Tibial nerve (tissue), 4 donors: Measurements from ENCODE around the gene PLA2G2E. TPM values are rescaled to one million over a fixed set of nuclear protein-coding genes. Genes with fewer than 3 reads are reported as not detected.

ENCODE experiments used
- DNase-seq, 2 donors: peaks; one replicate each; pipeline ENCODE4 v3.0.0-alpha.2; 2019; ENCODE audit warnings: low spot score in 2 of 2
- H3K27ac ChIP-seq, 4 donors: fragments of 200-600 bp; sonication (generic) in 3 of 4; one replicate each; pipeline ENCODE4 v1.5.1; 2017 to 2019; ENCODE audit warnings: mild to moderate bottlenecking in 1 of 4
- H3K27me3 ChIP-seq, 2 donors: fragments of 200-600 bp; sonication (generic) in 1 of 2; one replicate each; pipeline versions ENCODE4 v1.5.1 to v1.6.0; 2017 to 2019
- H3K36me3 ChIP-seq, 3 donors: fragments of 200-600 bp; sonication (generic); one replicate each; pipeline ENCODE4 v1.5.1; 2018 to 2019
- H3K4me1 ChIP-seq, 4 donors: fragments of 200-600 bp; sonication (generic) in 3 of 4; one replicate each; pipeline ENCODE4 v1.5.1; 2017 to 2019
- H3K4me3 ChIP-seq, 4 donors: fragments of 200-600 bp; sonication (generic) in 3 of 4; one replicate each; pipeline ENCODE4 v1.5.1; 2017 to 2019; ENCODE audit warnings: mild to moderate bottlenecking in 1 of 4, moderate library complexity in 1 of 4
- H3K9me3 ChIP-seq, 4 donors: fragments of 200-600 bp; sonication (generic) in 3 of 4; one replicate each; pipeline ENCODE4 v1.5.1; 2017 to 2019
- CTCF ChIP-seq, 5 experiments: fragments of 200-600 bp in 3 of 5; fragments of 450-650 bp in 2 of 5; sonication (generic) in 3 of 5; IDR thresholded peaks; one replicate each; pipeline ENCODE4 v1.5.1; 2016 to 2019; ENCODE audit warnings: antibody characterized with exemption in 5 of 5, mild to moderate bottlenecking in 3 of 5, moderate library complexity in 2 of 5
- EP300 ChIP-seq, 2 donors: sonication (generic); formaldehyde crosslinking; IDR thresholded peaks; one replicate each; pipeline ENCODE4 v1.6.1; 2017; ENCODE audit warnings: antibody characterized with exemption in 2 of 2, mild to moderate bottlenecking in 1 of 2
- POLR2A ChIP-seq, 2 donors: fragments of 450-650 bp; IDR thresholded peaks; one replicate each; pipeline ENCODE4 v1.6.1; 2017; ENCODE audit warnings: antibody characterized with exemption in 2 of 2, mild to moderate bottlenecking in 2 of 2, moderate library complexity in 2 of 2
- WGBS, 2 donors: methylation state at CpG; one replicate each; pipeline ENCODE4 v1.1.5; 2018; 5-methylcytosine and 5-hydroxymethylcytosine counted together
- total RNA-seq, 4 donors: library from RNA; depleted of rRNA; stranded (reverse); fragments of >200 nt; gene quantifications; one replicate each; pipeline ENCODE4 v1.1.0, GENCODE V29; 2016

The PLA2G2E gene
- not detected for total RNA-seq

- H3K36me3 ChIP-seq, result no peaks in the 10 kb centered on the region
- TF ChIP-seq POLR2A (IDR thresholded peaks at IDR 0.05) (no peak), CTCF (IDR thresholded peaks at IDR 0.05) (no peak), EP300 (IDR thresholded peaks at IDR 0.05) (no peak)
- DNase-seq, result no peak
- H3K4me3 ChIP-seq, result no peak within 1 kb of the TSS
- H3K9me3 ChIP-seq, result no peaks in the 10 kb centered on the region
- H3K27me3 ChIP-seq, result peaks cover 0 to 8% of the 10 kb centered on the region in 2 donors
- no peak within 1 kb of the TSS for H3K27ac ChIP-seq
- 48 to 55% methylated on average over 14 of the region's 14 CpGs for WGBS, 2 donors
- no peaks in the 10 kb centered on the region for H3K4me1 ChIP-seq
Measured at GRCh38 chr1:19923137-19923952, at the start of gene PLA2G2E. TSS of gene PLA2G2E (minus strand) at chr1:19923617. CDS start at chr1:19923559, 58 bp downstream.

- no peaks in the 10 kb centered on the region for H3K36me3 ChIP-seq
- 76 to 83% methylated on average over 1 of the region's 1 CpG for WGBS, 2 donors
- TF ChIP-seq CTCF (IDR thresholded peaks at IDR 0.05) (no peak), POLR2A (IDR thresholded peaks at IDR 0.05) (no peak), EP300 (IDR thresholded peaks at IDR 0.05) (no peak)
- H3K4me1 ChIP-seq, result no peaks in the 10 kb centered on the region
- H3K27ac ChIP-seq, result no peak overlapping the region
- no peak for DNase-seq
- no peak overlapping the region for H3K4me3 ChIP-seq
- no peaks in the 10 kb centered on the region for H3K9me3 ChIP-seq
- no peaks in the 10 kb centered on the region for H3K27me3 ChIP-seq
Measured at GRCh38 chr1:19971664-19972063, 48.2 kb upstream of the PLA2G2E start.

GRCh38 chr1:19969898-19970660 is 46.7 kb upstream of the PLA2G2E start:
- 67 to 70% methylated on average over 5 of the region's 5 CpGs for WGBS, 2 donors
- no peaks in the 10 kb centered on the region for H3K4me1 ChIP-seq
- no peak overlapping the region for H3K27ac ChIP-seq
- H3K27me3 ChIP-seq, result no peaks in the 10 kb centered on the region
- no peaks in the 10 kb centered on the region for H3K36me3 ChIP-seq
- no peak overlapping the region for H3K4me3 ChIP-seq
- TF ChIP-seq CTCF (IDR thresholded peaks at IDR 0.05), result no peak
- TF ChIP-seq POLR2A (IDR thresholded peaks at IDR 0.05), result no peak
- TF ChIP-seq EP300 (IDR thresholded peaks at IDR 0.05), result no peak
- H3K9me3 ChIP-seq, result no peaks in the 10 kb centered on the region
- DNase-seq, result no peak

- 50 to 56% methylated on average over 9 of the region's 9 CpGs for WGBS, 2 donors
- Histone ChIP-seq H3K4me1 (no peaks in the 10 kb centered on the region), H3K9me3 (peaks cover 0 to 12% (median 0%) of the 10 kb centered on the region in 4 donors), H3K36me3 (no peaks in the 10 kb centered on the region), H3K4me3 (no peak overlapping the region), H3K27me3 (no peaks in the 10 kb centered on the region), H3K27ac (no peak overlapping the region)
- DNase-seq, result no peak
- TF ChIP-seq EP300 (IDR thresholded peaks at IDR 0.05), result peak in 1 of 2 donors; percentile 15
- TF ChIP-seq POLR2A (IDR thresholded peaks at IDR 0.05), result no peak
Measured at GRCh38 chr1:19967808-19968207, 44.4 kb upstream of the PLA2G2E start.

GRCh38 chr1:19964542-19964941 is 41.1 kb upstream of the PLA2G2E start:
- H3K4me3 ChIP-seq, result no peak overlapping the region
- H3K9me3 ChIP-seq, result peaks cover 0 to 12% (median 0%) of the 10 kb centered on the region in 4 donors
- no peak for DNase-seq
- H3K27me3 ChIP-seq, result no peaks in the 10 kb centered on the region
- H3K36me3 ChIP-seq, result no peaks in the 10 kb centered on the region
- no peaks in the 10 kb centered on the region for H3K4me1 ChIP-seq
- no peak overlapping the region for H3K27ac ChIP-seq
- 88 to 94% methylated on average over 2 of the region's 2 CpGs for WGBS, 2 donors
- TF ChIP-seq EP300 (IDR thresholded peaks at IDR 0.05) (no peak), CTCF (IDR thresholded peaks at IDR 0.05) (no peak), POLR2A (IDR thresholded peaks at IDR 0.05) (no peak)
